Brain pericyte (primary cell): ENCODE measurements around the gene METAP1.
"Not testable (repeated sequence)": the region's sequence is repeated elsewhere in the genome, so short reads cannot be mapped to it uniquely, and the experiment has no call there.

Experiments
- DNase-seq: peaks from one replicate; pipeline ENCODE4 v3.0.0-alpha.2; 2012; ENCODE audit warnings: low read depth, low spot score

Gene METAP1

GRCh38 chr4:98997166-98997565 is 1.6 kb downstream of the METAP1 start:
- DNase-seq = no peak

DNA sequence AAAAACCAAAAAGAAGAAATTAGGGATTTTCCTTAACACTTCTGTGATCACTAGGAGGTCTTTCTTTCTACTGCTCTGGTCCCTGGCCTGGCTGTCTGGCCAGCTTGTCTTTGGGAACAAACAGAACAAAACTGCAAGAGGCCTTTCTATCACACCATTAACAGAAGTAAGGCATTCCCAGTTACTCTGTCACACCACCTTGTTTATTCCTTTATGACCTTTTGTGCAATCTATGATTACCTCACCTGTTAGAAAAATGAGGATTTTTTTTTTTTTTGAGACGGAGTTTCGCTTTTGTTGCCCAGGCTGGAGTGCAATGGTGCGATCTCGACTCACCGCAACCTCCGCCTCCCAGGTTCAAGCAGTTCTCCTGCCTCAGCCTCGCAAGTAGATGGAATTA is 3.0 kb downstream of the METAP1 start:
- no peak for DNase-seq

DNA sequence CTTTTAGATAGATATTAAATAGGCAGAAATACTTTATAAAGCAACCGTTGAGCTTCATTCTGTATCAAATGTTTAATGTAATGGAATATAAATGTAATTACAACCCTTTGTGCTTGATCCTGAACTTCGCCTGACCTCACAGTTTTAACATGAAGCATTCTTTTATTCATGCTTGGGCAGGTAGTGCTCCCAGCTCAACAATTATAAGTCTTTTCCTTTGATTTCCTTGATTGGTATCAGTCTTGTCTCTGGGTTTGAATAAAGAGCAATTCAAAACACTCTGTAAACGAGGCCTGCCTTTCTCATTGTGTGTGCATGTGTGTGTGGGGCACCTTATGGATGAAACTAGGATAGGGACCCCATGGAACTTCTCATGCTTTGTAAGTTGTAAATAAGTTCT is 6.8 kb downstream of the METAP1 start:
- no peak for DNase-seq

- DNase-seq = no peak
These were observed 12.5 kb downstream of the METAP1 start for GRCh38 chr4:99008051-99008450.

- no peak for DNase-seq
These were observed 16.4 kb downstream of the METAP1 start for GRCh38 chr4:99011910-99012309.

- no peak for DNase-seq
These were observed 17.9 kb downstream of the METAP1 start for GRCh38 chr4:99013402-99013843.

GRCh38 chr4:99013884-99014523 is 18.5 kb downstream of the METAP1 start:
- DNase-seq = no peak

GRCh38 chr4:99021386-99021785 is 25.9 kb downstream of the METAP1 start:
- no peak for DNase-seq

DNA sequence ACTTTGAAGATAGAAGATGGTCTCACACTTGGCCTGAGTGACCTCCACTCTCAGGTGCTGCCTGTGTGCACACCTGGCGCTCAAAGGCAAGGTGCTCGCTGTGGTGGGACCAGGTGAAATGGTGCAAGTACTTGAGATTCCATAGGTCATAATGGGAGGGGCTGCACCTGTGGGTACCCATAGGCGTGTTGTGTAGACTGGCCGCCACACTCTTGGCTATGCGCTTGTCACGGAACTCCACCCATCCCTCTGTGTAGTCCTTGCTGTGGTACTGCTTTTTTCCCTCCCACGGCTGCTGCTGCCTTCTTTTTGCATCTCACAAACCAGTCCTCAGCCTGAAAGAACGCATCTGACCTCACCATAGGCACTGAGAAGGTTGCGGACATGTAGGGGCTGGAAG is 27.0 kb downstream of the METAP1 start:
- DNase-seq = no peak

DNA sequence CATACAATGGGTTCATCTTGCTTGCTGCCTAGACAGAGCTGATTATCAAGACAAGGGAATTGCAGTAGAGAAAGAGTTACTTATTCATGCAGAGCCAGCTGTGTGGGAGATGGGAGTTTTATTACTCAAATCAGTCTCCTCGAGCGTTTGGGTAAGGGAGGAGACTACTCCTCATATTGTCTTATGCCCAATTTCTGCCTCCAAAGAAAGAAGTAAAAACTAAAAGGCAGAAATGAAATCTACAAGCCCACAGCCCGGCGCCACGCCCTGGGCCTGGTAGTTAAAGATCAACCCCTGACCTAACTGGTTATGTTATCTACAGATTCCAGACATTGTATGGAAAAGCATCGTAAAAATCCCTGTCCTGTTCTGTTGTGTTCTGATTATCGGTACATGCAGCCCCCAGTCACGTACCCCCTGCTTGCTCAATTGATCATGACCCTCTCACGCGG is 28.3 kb downstream of the METAP1 start:
- not testable (repeated sequence) for DNase-seq

DNA sequence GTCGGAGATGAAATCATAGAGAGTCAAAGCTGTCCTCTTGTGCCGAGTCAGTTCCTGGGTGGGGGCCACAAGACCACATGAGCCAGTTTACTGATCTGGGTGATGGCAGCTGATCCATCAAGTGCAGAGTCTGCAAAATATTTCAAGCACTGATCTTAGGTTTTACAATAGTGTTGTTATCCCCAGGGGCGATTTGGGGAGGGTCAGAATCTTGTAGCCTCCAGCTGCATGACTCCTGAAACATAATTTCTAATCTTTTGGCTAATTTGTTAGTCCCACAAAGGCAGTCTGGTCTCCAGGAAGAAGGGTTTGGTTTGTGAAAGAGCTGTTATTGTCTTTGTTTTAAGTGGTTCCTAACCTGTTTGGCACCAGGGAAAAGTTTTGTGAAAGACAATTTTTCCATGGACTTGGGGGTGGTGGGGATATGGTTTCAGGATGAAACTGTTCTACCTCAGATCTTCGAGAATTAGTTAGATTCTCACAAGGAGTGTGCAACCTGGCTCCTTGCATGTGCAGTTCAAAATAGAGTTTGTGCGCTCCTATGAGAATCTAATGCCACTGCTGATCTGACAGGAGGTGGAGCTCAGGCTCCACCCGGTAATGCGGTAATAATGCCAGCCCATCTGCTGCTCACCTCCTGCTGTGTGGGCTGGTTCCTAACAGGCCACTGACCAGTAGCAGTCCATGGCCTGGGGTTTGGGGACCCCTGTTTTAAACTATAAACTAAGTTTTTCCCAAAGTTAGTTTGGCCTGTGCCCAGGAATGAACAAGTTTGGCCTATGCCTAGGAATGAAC is 29.2 kb downstream of the METAP1 start:
- DNase-seq = no peak

DNA sequence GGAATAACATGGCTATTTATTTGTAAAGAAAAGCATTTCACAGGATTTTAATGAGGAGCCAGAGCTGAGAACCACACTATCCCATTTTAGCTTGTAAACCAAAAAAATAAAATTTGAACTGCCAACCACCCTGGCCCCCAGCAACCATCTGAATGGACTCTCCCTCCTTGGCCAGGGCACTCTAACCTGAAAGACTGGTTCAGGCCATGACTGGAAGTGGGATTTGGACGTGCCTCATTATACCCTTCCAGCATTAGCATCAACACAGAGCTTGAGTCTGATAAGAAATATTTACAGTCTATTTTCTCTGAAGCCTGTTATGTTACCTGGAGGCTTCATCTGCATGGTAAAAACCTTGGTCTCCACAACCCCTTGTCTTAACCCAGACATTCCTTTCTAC is 30.0 kb downstream of the METAP1 start:
- DNase-seq = no peak

DNA sequence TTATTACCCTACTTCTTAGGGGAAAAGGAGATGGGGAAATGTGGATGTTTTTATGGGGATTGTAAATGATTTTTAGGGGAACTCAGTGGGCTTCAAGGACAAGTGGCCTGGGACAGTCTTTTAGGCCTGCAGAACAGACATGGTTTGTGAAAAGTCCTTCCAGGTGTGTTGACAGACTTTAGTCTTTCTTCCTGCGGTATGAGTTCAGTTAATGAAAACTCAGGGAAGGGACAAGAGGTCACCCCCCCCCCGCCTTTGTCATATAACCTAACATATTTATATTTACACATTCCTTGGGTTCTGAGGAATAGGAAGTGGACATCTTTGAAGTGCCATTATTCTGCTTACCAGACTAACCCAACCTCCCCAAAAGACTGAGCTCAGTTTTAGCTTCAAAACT is 31.8 kb downstream of the METAP1 start:
- no peak for DNase-seq

- no peak for DNase-seq
These were observed 32.7 kb downstream of the METAP1 start for GRCh38 chr4:99028187-99028586.

DNA sequence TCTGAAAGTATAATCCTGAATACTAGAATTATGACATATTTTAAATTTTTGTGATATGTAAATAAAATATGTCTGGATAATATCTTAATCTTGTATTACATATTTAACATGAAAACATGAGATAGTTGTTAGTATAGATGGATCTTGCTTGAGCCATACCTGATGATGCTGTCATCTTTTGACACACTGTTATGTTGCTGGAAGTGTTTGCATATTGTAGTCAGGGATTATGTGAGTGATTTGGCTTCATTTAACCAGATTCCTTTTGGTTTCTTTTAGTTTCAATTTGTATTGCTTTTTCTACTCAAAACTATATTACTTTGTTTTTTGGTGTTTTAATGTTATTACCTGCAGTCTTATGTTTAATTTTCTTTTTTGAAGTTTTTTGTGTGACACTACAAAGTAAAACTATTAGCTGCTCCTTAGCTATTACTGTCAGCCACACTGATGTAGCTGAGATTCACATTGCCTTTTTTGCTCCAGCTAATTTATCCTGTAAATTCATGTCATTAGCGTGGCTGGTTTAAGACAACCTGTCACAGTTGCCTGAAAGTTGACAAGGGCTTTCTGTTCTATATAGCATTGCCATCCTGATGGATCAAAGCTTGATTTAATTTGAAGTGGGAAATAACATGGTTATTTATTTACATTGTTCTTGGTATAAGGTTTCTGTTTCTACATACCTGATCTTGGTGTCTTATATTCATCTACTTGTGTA is 33.7 kb downstream of the METAP1 start:
- no peak for DNase-seq

DNA sequence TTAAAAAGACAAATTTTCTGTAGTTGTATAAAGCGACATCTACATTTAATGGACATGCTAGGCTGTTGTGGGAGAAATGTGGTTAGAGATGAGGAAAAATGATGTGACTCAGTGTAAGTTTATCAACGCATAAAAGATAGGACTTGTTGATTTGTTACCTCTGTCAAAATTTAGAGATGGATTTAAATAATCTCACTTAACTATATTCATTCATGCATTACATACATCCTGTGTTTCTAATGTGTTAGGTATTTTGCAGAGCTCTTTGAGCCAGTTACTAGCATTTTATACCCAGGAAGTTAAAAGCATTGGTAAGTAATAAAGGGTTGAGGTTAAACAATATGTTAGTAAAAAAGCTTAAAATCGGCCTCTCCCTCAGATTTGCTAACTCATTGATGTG is 34.3 kb downstream of the METAP1 start:
- no peak for DNase-seq

GRCh38 chr4:99033956-99034355 is 38.4 kb downstream of the METAP1 start:
- DNase-seq = no peak

DNA sequence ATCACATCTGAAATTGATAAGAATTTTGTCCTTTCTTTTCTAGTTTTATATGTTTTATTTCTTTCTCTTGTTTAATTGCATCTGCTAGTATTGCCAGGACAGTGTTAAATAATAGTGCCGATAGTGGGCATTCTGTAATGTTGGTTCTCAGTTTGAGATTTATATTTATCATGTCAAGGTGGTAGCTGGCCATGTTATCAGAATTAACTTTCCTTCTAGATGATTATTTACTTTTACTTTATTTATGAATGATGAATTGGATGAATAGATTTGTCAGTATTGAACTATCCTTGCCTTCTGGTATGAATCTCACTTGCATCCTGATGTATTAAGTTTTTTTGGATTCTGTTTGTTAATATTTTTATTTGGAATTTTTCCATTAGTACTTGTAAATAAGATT is 42.7 kb downstream of the METAP1 start:
- no peak for DNase-seq

DNA sequence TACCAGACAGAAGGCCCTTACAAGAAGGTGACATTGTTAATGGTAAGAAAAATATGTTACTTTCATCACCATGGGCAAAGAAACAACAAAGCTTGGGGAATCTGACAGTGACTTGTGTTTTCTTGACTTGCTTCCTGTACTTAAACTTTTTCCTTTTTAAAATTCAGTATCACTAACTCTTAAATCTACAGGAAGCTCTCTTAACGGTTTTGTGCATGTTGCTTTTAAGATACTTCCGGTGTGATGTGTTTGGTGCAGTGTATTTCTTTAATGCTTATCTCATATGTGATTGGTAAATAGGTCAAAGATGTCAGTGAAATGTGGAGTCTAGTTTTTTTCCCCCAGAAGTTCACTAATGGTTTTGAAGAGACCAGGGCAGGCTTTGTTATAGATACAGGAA is 47.8 kb downstream of the METAP1 start:
- no peak for DNase-seq

- DNase-seq = no peak
These were observed 52.2 kb downstream of the METAP1 start for GRCh38 chr4:99047710-99048109.

- no peak for DNase-seq
These were observed 57.4 kb downstream of the METAP1 start for GRCh38 chr4:99052902-99053301.

DNA sequence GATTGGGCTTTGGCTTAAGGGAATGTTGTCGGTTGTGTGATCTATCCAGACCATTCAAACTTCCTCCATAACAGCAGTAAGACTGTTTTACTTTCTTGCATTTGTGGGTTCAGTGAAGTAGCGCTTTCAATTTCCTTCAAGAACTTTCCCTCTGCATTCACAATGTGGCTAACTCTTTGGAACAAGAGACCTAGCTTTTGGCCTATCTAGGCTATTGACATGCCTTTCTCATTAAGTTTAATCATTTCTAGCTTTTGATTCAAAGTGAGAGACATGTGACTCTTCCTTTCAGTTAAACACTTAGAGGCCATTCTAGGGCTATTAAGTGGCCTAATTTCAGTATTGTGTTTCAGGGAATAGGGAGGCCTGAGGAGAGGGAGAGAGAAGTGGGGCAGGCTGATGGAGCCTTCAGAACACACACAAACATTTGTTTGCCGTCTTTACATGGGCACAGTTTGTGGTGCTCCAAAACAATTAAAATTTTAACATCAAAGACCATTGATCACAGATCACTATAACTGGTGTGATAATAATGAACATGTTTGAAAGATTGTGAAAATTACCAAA is 59.0 kb downstream of the METAP1 start:
- DNase-seq = no peak
